Transverse colon (tissue), 4 donors: ENCODE results near the gene PPM1H. TPM values are rescaled to one million over a fixed set of nuclear protein-coding genes. Genes with fewer than 3 reads are reported as not detected.

Experiments used
- DNase-seq: peaks from one replicate; pipeline ENCODE4 v3.0.0-alpha.2; 2019
- H3K27ac ChIP-seq, 4 donors: fragments of 200-600 bp; sonication (generic); 2 replicates each; pipeline ENCODE4 v1.5.1; 2016 to 2018; ENCODE audit warnings: inconsistent platforms in 4 of 4
- H3K27me3 ChIP-seq: fragments of 200-600 bp; sonication (generic); 2 replicates; pipeline ENCODE4 v1.5.1; 2017; ENCODE audit warnings: inconsistent platforms
- H3K36me3 ChIP-seq, 4 donors: fragments of 200-600 bp; sonication (generic); 2 replicates each; pipeline ENCODE4 v1.5.1; 2017 to 2019; ENCODE audit warnings: inconsistent platforms in 4 of 4
- H3K4me1 ChIP-seq, 4 donors: fragments of 200-600 bp; sonication (generic); 2 replicates each; pipeline ENCODE4 v1.5.1; 2017 to 2020; ENCODE audit warnings: inconsistent platforms in 4 of 4
- H3K4me3 ChIP-seq, 4 donors: fragments of 200-600 bp; sonication (generic); 1 replicate in 1 of 4; 2 replicates in 3 of 4; pipeline versions ENCODE4 v1.5.1 to v1.6.1; 2017 to 2019; ENCODE audit warnings: inconsistent platforms in 4 of 4
- H3K9me3 ChIP-seq, 2 donors: fragments of 200-600 bp; sonication (generic); 2 replicates each; pipeline ENCODE4 v1.5.1; 2017 to 2019; ENCODE audit warnings: inconsistent platforms in 2 of 2
- CTCF ChIP-seq, 5 experiments: fragments of 200-600 bp in 3 of 5; fragments of 450-650 bp in 2 of 5; sonication (generic) in 3 of 5; IDR thresholded peaks; 1 replicate in 2 of 5; 2 replicates in 3 of 5; pipeline ENCODE4 v1.5.1; 2016 to 2017; ENCODE audit warnings: antibody characterized with exemption in 5 of 5, inconsistent platforms in 3 of 5, mild to moderate bottlenecking in 2 of 5, moderate library complexity in 1 of 5
- EP300 ChIP-seq: sonication (generic); formaldehyde crosslinking; IDR thresholded peaks from one replicate; pipeline ENCODE4 v1.6.1; 2017; ENCODE audit warnings: antibody characterized with exemption, low read depth
- POLR2A ChIP-seq: fragments of 450-650 bp; IDR thresholded peaks from one replicate; pipeline ENCODE4 v1.6.1; 2016; ENCODE audit warnings: antibody characterized with exemption, mild to moderate bottlenecking, moderate library complexity
- POLR2AphosphoS5 ChIP-seq, 3 donors: sonication (generic); formaldehyde crosslinking; IDR thresholded peaks; one replicate each; pipeline ENCODE4 v1.6.1; 2016; ENCODE audit warnings: antibody characterized with exemption in 3 of 3
- WGBS, 2 donors: methylation state at CpG; one replicate each; pipeline ENCODE4 v1.1.5; 2018; ENCODE audit warnings: low coverage in 1 of 2; 5-methylcytosine and 5-hydroxymethylcytosine counted together
- in situ Hi-C, 4 donors: fragments of 200-750 bp; cut with MboI; loops; one replicate each; pipeline versions ENCODE4 v1.15.0 to v1.15.1; 2017; ENCODE audit warnings: low sequenced_read_pairs in 3 of 4, low pct_ligation_motif_present in 1 of 4, low pct_unique_long_range_greater_than_20kb in 1 of 4
- intact Hi-C: fragments of 100-400 bp; cut with DNase I; formaldehyde crosslinking; loops from one replicate; pipeline ENCODE4 v1.15.1; 2023; ENCODE audit warnings: low total_unique reads
- total RNA-seq, 4 donors: library from RNA; depleted of rRNA; stranded (reverse); fragments of >200 nt; gene quantifications; one replicate each; pipeline ENCODE4 v1.1.0, GENCODE V29; 2016

Gene PPM1H
- total RNA-seq, 4 donors from 2014 or later: 0.37 to 3.2 (median 2.8) TPM

- H3K27ac ChIP-seq: no peak overlapping the region
- no peak overlapping the region for H3K4me3 ChIP-seq
- TF ChIP-seq EP300: no peak
- TF ChIP-seq POLR2AphosphoS5 (IDR thresholded peaks at IDR 0.05): no peak
- TF ChIP-seq POLR2A: no peak
- no peak for TF ChIP-seq CTCF (IDR thresholded peaks at IDR 0.05)
- intact Hi-C loops (no loop called here), in situ Hi-C loops (no loop called here)
- no peaks in the 10 kb centered on the region for H3K9me3 ChIP-seq
- no peaks in the 10 kb centered on the region for H3K27me3 ChIP-seq
- H3K36me3 ChIP-seq: no peaks in the 10 kb centered on the region
- 78 to 85% methylated on average over 7 of the region's 7 CpGs for WGBS, 2 donors
- DNase-seq: no peak
- H3K4me1 ChIP-seq: no peaks in the 10 kb centered on the region
Measured at GRCh38 chr12:62692884-62693283, 242.1 kb downstream of the PPM1H start.

GRCh38 chr12:62691309-62691708 lies 243.6 kb downstream of the PPM1H start:
- Histone ChIP-seq H3K27ac (no peak overlapping the region), H3K4me1 (no peaks in the 10 kb centered on the region), H3K4me3 (no peak overlapping the region), H3K36me3 (no peaks in the 10 kb centered on the region), H3K27me3 (no peaks in the 10 kb centered on the region), H3K9me3 (no peaks in the 10 kb centered on the region)
- in situ Hi-C loops: no loop called here
- 72 to 90% methylated on average over 2 to 3 of the region's 3 CpGs for WGBS, 2 donors
- no peak for DNase-seq
- TF ChIP-seq EP300 (no peak), POLR2A (no peak), CTCF (IDR thresholded peaks at IDR 0.05) (no peak), POLR2AphosphoS5 (IDR thresholded peaks at IDR 0.05) (no peak)
- intact Hi-C loops: no loop called here

GRCh38 chr12:62689042-62689839 lies 245.7 kb downstream of the PPM1H start:
- intact Hi-C loops: no loop called here
- no peaks in the 10 kb centered on the region for H3K27me3 ChIP-seq
- no peaks in the 10 kb centered on the region for H3K9me3 ChIP-seq
- 64 to 67% methylated on average over 6 of the region's 6 CpGs for WGBS, 2 donors
- H3K4me1 ChIP-seq: peaks cover 0 to 6% (median 0%) of the 10 kb centered on the region in 4 donors
- no peak for TF ChIP-seq POLR2A
- no peak for TF ChIP-seq EP300
- TF ChIP-seq POLR2AphosphoS5 (IDR thresholded peaks at IDR 0.05): no peak
- TF ChIP-seq CTCF (IDR thresholded peaks at IDR 0.05): no peak
- no peak overlapping the region for H3K27ac ChIP-seq
- no peak for DNase-seq
- in situ Hi-C loops: no loop called here
- no peaks in the 10 kb centered on the region for H3K36me3 ChIP-seq
- no peak overlapping the region for H3K4me3 ChIP-seq

- in situ Hi-C loops (no loop called here), intact Hi-C loops (no loop called here)
- H3K36me3 ChIP-seq: no peaks in the 10 kb centered on the region
- DNase-seq: no peak
- no peaks in the 10 kb centered on the region for H3K27me3 ChIP-seq
- H3K4me1 ChIP-seq: peaks cover 0 to 6% (median 0%) of the 10 kb centered on the region in 4 donors
- no peak overlapping the region for H3K4me3 ChIP-seq
- TF ChIP-seq CTCF (IDR thresholded peaks at IDR 0.05): no peak
- no peak for TF ChIP-seq POLR2AphosphoS5 (IDR thresholded peaks at IDR 0.05)
- TF ChIP-seq POLR2A: no peak
- no peak for TF ChIP-seq EP300
- 88% methylated on average over 3 of the region's 3 CpGs; no CpG with 5 or more reads in 1 of the 2 donors for WGBS, 2 donors
- H3K27ac ChIP-seq: no peak overlapping the region
- no peaks in the 10 kb centered on the region for H3K9me3 ChIP-seq
Measured at GRCh38 chr12:62686938-62687337, 248.0 kb downstream of the PPM1H start.
